Ureter (tissue), 1 donor: ENCODE data around the gene LUC7L. TPM values are rescaled to one million over a fixed set of nuclear protein-coding genes. Genes with fewer than 3 reads are reported as not detected.
"Not testable (repeated sequence)": the region's sequence is repeated elsewhere in the genome, so short reads cannot be mapped to it uniquely, and the experiment has no call there.

Source experiments
- DNase-seq: peaks from one replicate; pipeline ENCODE4 v3.0.0-alpha.2; 2020; ENCODE audit warnings: low spot score
- total RNA-seq: library from RNA; stranded (reverse); gene quantifications from one replicate; pipeline ENCODE4 v1.2.4, GENCODE V29; 2023
- donor health status: DM: yes; HTN: yes; CAD: no.

Gene LUC7L
- total RNA-seq, 1 donor from 2014 or later: 85.3 TPM

GRCh38 chr16:263182-263774 lies 34.0 kb upstream of the LUC7L start:
- no peak for DNase-seq

- no peak for DNase-seq
Observed at GRCh38 chr16:262121-262745, 33.0 kb upstream of the LUC7L start.

GRCh38 chr16:261031-261691 lies 31.9 kb upstream of the LUC7L start:
- DNase-seq: no peak

- no peak for DNase-seq
Observed at GRCh38 chr16:260326-260725, 31.1 kb upstream of the LUC7L start.

GRCh38 chr16:259814-260253 lies 30.6 kb upstream of the LUC7L start:
- no peak for DNase-seq

- no peak for DNase-seq
Observed at GRCh38 chr16:259226-259625, 30.0 kb upstream of the LUC7L start.

- not testable (repeated sequence) for DNase-seq
Observed at GRCh38 chr16:258091-258490, 28.8 kb upstream of the LUC7L start.

- no peak for DNase-seq
Observed at GRCh38 chr16:255183-255582, 25.9 kb upstream of the LUC7L start.

- no peak for DNase-seq
Observed at GRCh38 chr16:254461-254860, 25.2 kb upstream of the LUC7L start.

GRCh38 chr16:253833-254232 lies 24.6 kb upstream of the LUC7L start:
- DNase-seq: no peak

- no peak for DNase-seq
Observed at GRCh38 chr16:252366-253337, 23.4 kb upstream of the LUC7L start.

GRCh38 chr16:249431-249830 lies 20.2 kb upstream of the LUC7L start:
- DNase-seq: no peak

GRCh38 chr16:247027-247426 lies 17.8 kb upstream of the LUC7L start:
- DNase-seq: no peak

GRCh38 chr16:245105-245504 lies 15.9 kb upstream of the LUC7L start:
- no peak for DNase-seq

- no peak for DNase-seq
Observed at GRCh38 chr16:243348-243747, 14.1 kb upstream of the LUC7L start.

GRCh38 chr16:242281-242680 lies 13.0 kb upstream of the LUC7L start:
- DNase-seq: no peak

- no peak for DNase-seq
Observed at GRCh38 chr16:240559-240958, 11.3 kb upstream of the LUC7L start.

- no peak for DNase-seq
Observed at GRCh38 chr16:239948-240277, 10.7 kb upstream of the LUC7L start.

- DNase-seq: peak; percentile 93
Observed at GRCh38 chr16:234468-235305, 5.4 kb upstream of the LUC7L start, which contains the start of gene FAM234A. Gene FAM234A (plus strand): TSS chr16:234821. CDS start chr16:254414, 19,593 bp downstream.

- DNase-seq: no peak
Observed at GRCh38 chr16:230949-231348, 1.7 kb upstream of the LUC7L start.

- DNase-seq: not testable (repeated sequence)
Observed at GRCh38 chr16:230351-230750, 1.1 kb upstream of the LUC7L start.
